ENCODE data around the gene TMCC3.
A peak's percentile ranks its signal among the peaks of the same experiment; 100 is the strongest.

TMCC3 gene

GRCh38 chr12:94678849-94679248 is 28.5 kb upstream of the TMCC3 start:
- H3K4me3 ChIP-seq (ENCODE audit: low read length) = no peak overlapping the region
- peak; percentile 29 for DNase-seq (ENCODE audit: low read depth)
- TF ChIP-seq CTCF (IDR thresholded peaks at IDR 0.05; ENCODE audit: insufficient read depth, low read depth, low read length, missing control alignments) = no peak

- no peak overlapping the region for H3K4me3 ChIP-seq (ENCODE audit: low read length)
- DNase-seq (ENCODE audit: low read depth) = no peak
- TF ChIP-seq CTCF (IDR thresholded peaks at IDR 0.05; ENCODE audit: insufficient read depth, low read depth, low read length, missing control alignments) = no peak
Observed at GRCh38 chr12:94678379-94678778, 28.0 kb upstream of the TMCC3 start.

- H3K4me3 ChIP-seq (ENCODE audit: low read length) = no peak overlapping the region
- no peak for TF ChIP-seq CTCF (IDR thresholded peaks at IDR 0.05; ENCODE audit: insufficient read depth, low read depth, low read length, missing control alignments)
- peak; percentile 93 for DNase-seq (ENCODE audit: low read depth)
Observed at GRCh38 chr12:94677778-94678177, 27.4 kb upstream of the TMCC3 start.

GRCh38 chr12:94676922-94677321 is 26.6 kb upstream of the TMCC3 start:
- TF ChIP-seq CTCF (IDR thresholded peaks at IDR 0.05; ENCODE audit: insufficient read depth, low read depth, low read length, missing control alignments) = no peak
- no peak overlapping the region for H3K4me3 ChIP-seq (ENCODE audit: low read length)
- DNase-seq (ENCODE audit: low read depth) = no peak

- H3K4me3 ChIP-seq (ENCODE audit: low read length) = no peak overlapping the region
- no peak for TF ChIP-seq CTCF (IDR thresholded peaks at IDR 0.05; ENCODE audit: insufficient read depth, low read depth, low read length, missing control alignments)
- DNase-seq (ENCODE audit: low read depth) = no peak
Observed at GRCh38 chr12:94676031-94676641, 25.8 kb upstream of the TMCC3 start.

GRCh38 chr12:94674835-94675234 is 24.5 kb upstream of the TMCC3 start:
- DNase-seq (ENCODE audit: low read depth) = no peak
- TF ChIP-seq CTCF (IDR thresholded peaks at IDR 0.05; ENCODE audit: insufficient read depth, low read depth, low read length, missing control alignments) = no peak

GRCh38 chr12:94674051-94674451 is 23.7 kb upstream of the TMCC3 start:
- no peak for TF ChIP-seq CTCF (IDR thresholded peaks at IDR 0.05; ENCODE audit: insufficient read depth, low read depth, low read length, missing control alignments)
- no peak for DNase-seq (ENCODE audit: low read depth)
- no peak overlapping the region for H3K4me3 ChIP-seq (ENCODE audit: low read length)

More at GRCh38 chr12:94674835-94675234, 24.5 kb upstream of the TMCC3 start:
- no peak overlapping the region for H3K4me3 ChIP-seq (ENCODE audit: low read length)

All from epithelial cell of esophagus (primary cell).